Measurements from ENCODE around the gene CDC23. TPM values are rescaled to one million over a fixed set of nuclear protein-coding genes. Genes with fewer than 3 reads are reported as not detected.

The CDC23 gene
- total and polyA plus RNA-seq, 2 of the 8 experiments (the other 6 are each of a cell fraction or from before 2014, with no cell fraction given), result 32.6 to 45.7 TPM

DNA sequence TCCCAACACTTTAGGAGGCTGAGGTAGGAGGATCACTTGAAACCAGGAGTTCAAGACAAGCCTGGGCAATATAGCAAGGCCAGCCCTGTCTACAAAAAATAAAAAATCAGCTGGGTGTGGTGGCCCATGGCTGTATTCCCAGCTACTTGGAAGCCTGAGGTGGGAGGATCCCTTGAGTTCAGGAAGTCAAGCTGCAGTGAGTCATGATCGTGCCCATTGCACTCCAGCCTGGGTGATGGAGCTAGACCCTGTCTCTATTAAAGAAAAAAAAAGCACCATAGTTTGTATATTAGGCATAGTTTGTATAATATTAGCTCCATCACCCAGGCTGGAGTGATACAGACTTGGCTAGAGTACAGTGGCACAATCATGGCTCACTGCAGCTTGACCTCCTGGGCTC is 64.3 kb downstream of the CDC23 start:
- H3K4me3 ChIP-seq (ENCODE audit: extremely low read depth in 1 of 4, insufficient read depth in 2 of 4, low read depth in 3 of 4, low read length in 4 of 4), result no peak overlapping the region
- H4K8ac ChIP-seq (ENCODE audit: extremely low read depth, insufficient read depth, low read length), result no peak overlapping the region
- no peak overlapping the region for H3K4ac ChIP-seq (replicated peaks; ENCODE audit: insufficient read length, low read depth, low read length)
- ChIA-PET POLR2A (ENCODE audit: partially characterized antibody) (interaction anchor here (1.3 kb wide), 1 partner anchor 10 kb away, joined by 3 read pairs; the partner anchor contains the start of gene NME5), CTCF (ENCODE audit: partially characterized antibody) (interaction anchor here (0.5 to 3.1 kb wide), 8 partner anchors 14 to 355 kb away, joined by 3 to 24 read pairs (median 4); no protein-coding TSS in a partner anchor)
- H3K79me2 ChIP-seq (ENCODE audit: control insufficient read depth in 1 of 2, insufficient read depth in 2 of 2, low read length in 2 of 2), result no peaks in the 10 kb centered on the region
- no peaks in the 10 kb centered on the region for H3K23me2 ChIP-seq (ENCODE audit: low read depth, low read length)
- H2AFZ ChIP-seq (ENCODE audit: low read length), result no peak overlapping the region
- DNase-seq (ENCODE audit: low read depth in 1 of 2, low spot score in 2 of 2) (no peak), FAIRE-seq (no peak)
- no peaks in the 10 kb centered on the region for H3K27me3 ChIP-seq (replicated peaks in 1 of 4; ENCODE audit: control insufficient read depth in 3 of 4, extremely low read depth in 1 of 4, insufficient read depth in 3 of 4, low read length in 3 of 4)
- no peak overlapping the region for H3K23ac ChIP-seq (ENCODE audit: insufficient read length)
- TF ChIP-seq HDAC2 (IDR thresholded peaks at IDR 0.05; ENCODE audit: borderline replicate concordance in 1 of 2, low read depth in 2 of 2, low read length in 2 of 2), result no peak
- TF ChIP-seq MAFK (IDR thresholded peaks at IDR 0.05; ENCODE audit: low read depth, low read length), result no peak
- TF ChIP-seq SP1 (IDR thresholded peaks at IDR 0.05; ENCODE audit: low read depth, low read length), result no peak
- no peak overlapping the region for H3K9ac ChIP-seq (replicated peaks in 1 of 4; ENCODE audit: extremely low read depth in 1 of 4, low read depth in 3 of 4, low read length in 3 of 4)
- no peaks in the 10 kb centered on the region for H3K79me1 ChIP-seq (ENCODE audit: low read depth, low read length)
- no peaks in the 10 kb centered on the region for H3K4me1 ChIP-seq (replicated peaks in 1 of 4; ENCODE audit: control insufficient read depth in 3 of 4, insufficient read depth in 4 of 4, low read length in 3 of 4)
- H3K56ac ChIP-seq (replicated peaks; ENCODE audit: insufficient read length, low read depth, low read length), result no peak overlapping the region
- H2BK20ac ChIP-seq (ENCODE audit: low read length), result no peak overlapping the region
- no peaks in the 10 kb centered on the region for H3K36me3 ChIP-seq (ENCODE audit: control insufficient read depth in 2 of 4, insufficient read depth in 4 of 4, low read length in 3 of 4)
- H2BK5ac ChIP-seq (ENCODE audit: low read depth, low read length), result no peak overlapping the region
- no peaks in the 10 kb centered on the region for H3K9me3 ChIP-seq (ENCODE audit: insufficient read depth in 2 of 2, low read depth in 1 of 2, low read length in 1 of 2)
- no peak overlapping the region for H3K4me2 ChIP-seq (ENCODE audit: insufficient read depth in 1 of 2, low read depth in 2 of 2, low read length in 2 of 2)
- H2BK120ac ChIP-seq (replicated peaks; ENCODE audit: low read depth, low read length), result no peak overlapping the region
- no peak overlapping the region for H4K91ac ChIP-seq (replicated peaks; ENCODE audit: insufficient read length, low read length)
- WGBS, 2 experiments (ENCODE audit: extremely low coverage in 1 of 2, insufficient coverage in 1 of 2, insufficient read length in 1 of 2, insufficient replicate concordance in 2 of 2, low coverage in 1 of 2, low lambda C conversion rate in 2 of 2, missing lambda C conversion rate in 1 of 2), result 80% methylated on average over 1 of the region's 1 CpG; no CpG with 5 or more reads in 1 of the 2 experiments
- H4K5ac ChIP-seq (ENCODE audit: insufficient read length, low read depth, low read length), result no peak overlapping the region
- no peak overlapping the region for H2BK15ac ChIP-seq (ENCODE audit: low read length)
- no peak overlapping the region for H3K27ac ChIP-seq (ENCODE audit: low read depth, low read length)
- no peak overlapping the region for H3K18ac ChIP-seq (ENCODE audit: extremely low read depth, low read length)
- H2BK12ac ChIP-seq (ENCODE audit: low read depth, low read length), result no peak overlapping the region
- H4K20me1 ChIP-seq (replicated peaks in 1 of 2; ENCODE audit: control insufficient read depth in 1 of 2, insufficient read depth in 2 of 2, low read length in 2 of 2), result no peaks in the 10 kb centered on the region
- no peak overlapping the region for H3K14ac ChIP-seq (ENCODE audit: insufficient read length)
- no peak overlapping the region for H2AK5ac ChIP-seq (ENCODE audit: low read depth, low read length)
